Measurements from ENCODE around the gene ATP2A2.

Gene ATP2A2

DNA sequence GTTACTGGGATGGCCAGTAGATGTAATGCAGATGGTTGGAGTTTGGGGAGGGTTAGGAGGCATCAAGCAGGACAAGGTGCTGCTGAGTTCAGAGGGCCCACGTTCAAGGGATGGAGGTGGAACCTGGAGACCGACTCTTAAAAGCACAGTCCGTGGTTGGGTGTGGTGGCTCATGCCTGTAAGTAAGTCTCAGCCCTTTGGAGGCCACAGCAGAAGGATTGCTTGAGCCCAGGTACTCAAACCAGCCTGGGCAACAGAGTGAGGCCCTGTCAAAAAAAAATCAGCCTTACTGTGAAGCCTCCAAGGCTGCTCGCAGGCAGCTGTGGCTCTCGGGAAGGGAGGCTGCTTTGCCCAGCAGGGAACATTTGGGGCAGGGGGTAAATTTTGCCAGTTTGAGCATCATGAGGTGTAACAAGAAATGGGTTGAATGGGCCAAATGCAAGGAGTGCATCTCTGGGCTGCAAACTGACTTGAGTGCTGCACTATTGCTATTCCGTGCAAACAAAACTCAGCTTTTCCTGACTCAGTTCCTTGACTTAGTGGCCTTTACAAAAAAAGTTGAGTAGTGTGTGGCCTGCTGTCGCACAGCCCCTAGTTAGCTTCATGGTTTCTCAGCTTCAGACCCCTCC lies 67.5 kb downstream of the ATP2A2 start:
- no peak for DNase-seq (ENCODE audit: extremely low spot score)
- ChIA-PET POLR2A (interaction anchor here (0.6 kb wide), 1 partner anchor 636 kb away, joined by 6 read pairs; no protein-coding TSS in a partner anchor), CTCF (interaction anchor here (0.8 to 2.8 kb wide), 7 partner anchors 9 to 83 kb away, joined by 3 to 20 read pairs (median 7); no protein-coding TSS in a partner anchor)
- TF ChIP-seq, protein P1, sequence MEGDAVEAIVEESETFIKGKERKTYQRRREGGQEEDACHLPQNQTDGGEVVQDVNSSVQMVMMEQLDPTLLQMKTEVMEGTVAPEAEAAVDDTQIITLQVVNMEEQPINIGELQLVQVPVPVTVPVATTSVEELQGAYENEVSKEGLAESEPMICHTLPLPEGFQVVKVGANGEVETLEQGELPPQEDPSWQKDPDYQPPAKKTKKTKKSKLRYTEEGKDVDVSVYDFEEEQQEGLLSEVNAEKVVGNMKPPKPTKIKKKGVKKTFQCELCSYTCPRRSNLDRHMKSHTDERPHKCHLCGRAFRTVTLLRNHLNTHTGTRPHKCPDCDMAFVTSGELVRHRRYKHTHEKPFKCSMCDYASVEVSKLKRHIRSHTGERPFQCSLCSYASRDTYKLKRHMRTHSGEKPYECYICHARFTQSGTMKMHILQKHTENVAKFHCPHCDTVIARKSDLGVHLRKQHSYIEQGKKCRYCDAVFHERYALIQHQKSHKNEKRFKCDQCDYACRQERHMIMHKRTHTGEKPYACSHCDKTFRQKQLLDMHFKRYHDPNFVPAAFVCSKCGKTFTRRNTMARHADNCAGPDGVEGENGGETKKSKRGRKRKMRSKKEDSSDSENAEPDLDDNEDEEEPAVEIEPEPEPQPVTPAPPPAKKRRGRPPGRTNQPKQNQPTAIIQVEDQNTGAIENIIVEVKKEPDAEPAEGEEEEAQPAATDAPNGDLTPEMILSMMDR (IDR thresholded peaks at IDR 0.05; ENCODE audit: control extremely low read depth, extremely low read depth, low read depth, missing control alignments), result no peak

DNA sequence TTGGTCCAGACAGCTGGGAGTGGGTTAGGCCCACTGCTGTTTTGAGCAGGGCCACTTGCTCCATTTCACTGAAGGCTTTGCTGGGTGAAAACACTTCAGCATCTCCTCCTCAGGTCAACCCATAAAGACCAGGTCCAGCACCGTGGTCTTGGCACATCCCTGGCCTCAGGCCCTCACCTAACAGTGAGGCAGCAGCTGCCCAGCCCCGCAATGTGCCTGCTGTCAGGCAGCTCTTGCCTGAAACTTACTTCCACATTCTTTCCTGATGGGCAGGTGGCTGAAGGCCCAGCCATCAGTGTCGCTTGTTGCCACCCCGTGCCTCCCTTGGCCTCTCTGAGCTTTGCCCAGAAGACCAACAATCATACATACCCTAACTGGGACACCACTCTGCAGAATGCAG lies 68.0 kb downstream of the ATP2A2 start:
- CTCF ChIA-PET, result interaction anchor here (0.8 to 2.8 kb wide), 9 partner anchors 9 to 325 kb away, joined by 3 to 20 read pairs (median 5); no protein-coding TSS in a partner anchor
- no peak for DNase-seq (ENCODE audit: extremely low spot score)
- TF ChIP-seq, protein P1 (IDR thresholded peaks at IDR 0.05; ENCODE audit: control extremely low read depth, extremely low read depth, low read depth, missing control alignments), result no peak
- POLR2A ChIA-PET, result no interaction called here

DNA sequence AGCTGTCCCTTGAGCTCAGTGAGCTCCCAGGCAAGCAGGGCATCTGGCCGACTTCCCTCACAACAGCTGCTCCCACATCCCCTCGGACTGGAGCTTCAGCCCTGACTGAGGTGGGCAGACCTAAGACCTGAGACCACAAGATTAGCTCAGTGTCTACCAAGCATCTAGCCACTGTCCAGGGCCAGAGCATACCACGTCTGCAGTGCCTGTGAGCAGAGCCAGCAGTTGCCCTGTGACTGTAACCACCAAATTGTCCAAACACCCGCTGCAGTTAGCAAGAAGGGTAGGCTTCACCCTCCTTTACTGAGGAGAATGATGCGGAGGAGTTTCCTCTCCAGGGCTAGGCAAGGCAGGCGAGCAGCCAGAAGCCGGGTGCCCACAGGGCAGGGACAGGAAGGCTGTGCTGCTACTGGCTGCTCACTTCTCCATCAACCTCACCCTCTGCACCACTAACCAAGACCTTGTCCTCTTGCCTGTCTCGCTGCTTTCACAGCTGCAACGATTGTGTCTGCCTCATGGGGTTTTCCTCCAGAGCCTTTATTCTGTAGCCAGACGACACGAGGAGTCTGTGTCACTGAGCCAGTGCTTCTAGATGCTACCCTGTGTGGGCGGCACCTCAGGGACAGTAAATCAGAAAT lies 68.6 kb downstream of the ATP2A2 start:
- DNase-seq (ENCODE audit: extremely low spot score), result peak; percentile 41
- TF ChIP-seq, protein P1 (IDR thresholded peaks at IDR 0.05; ENCODE audit: control extremely low read depth, extremely low read depth, low read depth, missing control alignments), result no peak
- CTCF ChIA-PET, result interaction anchor here (0.8 to 5.0 kb wide), 11 partner anchors 9 to 325 kb away, joined by 3 to 22 read pairs (median 4); no protein-coding TSS in a partner anchor
- POLR2A ChIA-PET, result no interaction called here

DNA sequence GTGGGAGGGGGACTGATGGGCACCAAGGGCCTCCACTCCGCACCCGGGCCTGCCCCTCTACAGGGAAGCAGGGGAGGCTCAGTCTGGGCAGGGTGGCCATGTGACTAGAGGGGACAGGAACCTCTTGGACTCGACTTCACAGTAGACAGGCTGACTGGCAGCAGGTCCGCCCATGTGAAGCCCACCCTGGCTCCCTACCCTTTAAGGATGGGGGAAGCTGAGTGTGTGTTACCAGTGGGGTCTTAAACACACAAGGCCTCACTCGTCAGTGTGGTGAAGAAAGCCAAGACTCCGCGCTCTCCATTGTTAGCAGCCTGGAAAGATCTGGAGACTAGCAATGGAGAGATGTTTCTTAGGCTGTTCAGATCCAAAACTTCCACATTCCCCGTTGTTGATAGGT lies 70.1 kb downstream of the ATP2A2 start:
- ChIA-PET CTCF (interaction anchor here (1.0 to 5.0 kb wide), 5 partner anchors 12 to 537 kb away, joined by 3 to 22 read pairs (median 12); no protein-coding TSS in a partner anchor), POLR2A (no interaction called here)
- TF ChIP-seq, protein P1 (IDR thresholded peaks at IDR 0.05; ENCODE audit: control extremely low read depth, extremely low read depth, low read depth, missing control alignments), result no peak

DNA sequence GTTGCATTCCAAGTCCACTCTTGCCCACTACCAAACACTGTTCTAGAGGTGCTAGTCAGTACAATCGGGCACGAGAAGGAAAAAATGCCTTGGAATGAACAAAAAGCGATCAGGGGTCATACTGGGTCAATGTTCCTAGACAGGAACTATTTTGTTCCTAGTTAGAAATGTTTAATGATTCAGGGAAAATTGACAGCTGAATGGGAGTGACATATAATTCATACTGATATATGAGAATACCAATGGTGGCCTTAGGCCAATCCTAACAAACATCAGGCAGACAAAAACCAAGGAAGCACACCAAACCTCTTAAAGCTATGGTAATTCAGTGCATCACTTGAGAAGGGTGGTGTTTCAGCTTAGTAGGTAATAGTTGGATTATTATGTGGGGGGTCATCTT lies 71.4 kb downstream of the ATP2A2 start:
- ChIA-PET CTCF (interaction anchor here (1.0 to 5.0 kb wide), 8 partner anchors 10 to 97 kb away, joined by 3 to 22 read pairs (median 6); partner anchors contain the start of gene ARPC3), POLR2A (no interaction called here)
- no peak for DNase-seq (ENCODE audit: extremely low spot score)
- TF ChIP-seq, protein P1 (IDR thresholded peaks at IDR 0.05; ENCODE audit: control extremely low read depth, extremely low read depth, low read depth, missing control alignments), result no peak

More for the DNA sequence above, 70.1 kb downstream of the ATP2A2 start:
- no peak for DNase-seq (ENCODE audit: extremely low spot score)

DNA sequence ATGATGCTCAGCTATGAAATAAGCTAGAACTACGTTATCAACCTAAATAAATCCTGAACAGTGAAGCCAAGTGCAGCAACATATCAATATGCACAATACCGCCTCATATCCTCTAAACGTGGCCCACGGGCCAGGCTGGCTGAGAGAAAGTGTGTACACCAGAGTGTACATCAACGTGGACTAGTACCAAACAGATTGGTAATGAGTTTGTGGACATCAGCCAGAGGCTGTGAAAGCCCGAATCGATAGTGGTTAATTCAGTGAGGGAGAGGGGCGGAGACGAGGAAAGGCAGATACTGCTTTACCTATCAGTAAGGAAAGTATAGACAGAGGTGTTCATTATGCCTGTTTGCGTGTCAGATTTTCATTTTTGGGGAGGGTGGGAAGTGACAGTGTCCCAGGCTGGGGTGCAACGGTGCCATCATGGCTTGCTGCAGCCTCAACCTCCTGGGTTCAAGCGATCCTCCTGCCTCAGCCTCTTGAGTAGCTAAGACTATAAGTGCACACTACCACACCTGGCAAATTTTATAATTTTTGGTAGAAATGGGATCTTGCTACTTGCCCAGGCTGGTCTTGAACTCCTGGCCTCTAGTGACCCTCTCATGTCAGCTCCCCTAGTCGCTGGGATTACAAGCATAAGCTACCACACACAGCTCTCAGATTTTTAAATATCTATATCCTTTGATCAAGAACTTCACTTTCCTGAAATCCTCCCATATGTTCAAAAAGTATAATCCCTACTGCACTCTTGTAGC lies 72.3 kb downstream of the ATP2A2 start:
- TF ChIP-seq, protein P1 (IDR thresholded peaks at IDR 0.05; ENCODE audit: control extremely low read depth, extremely low read depth, low read depth, missing control alignments), result no peak
- ChIA-PET POLR2A (interaction anchor here (0.7 to 1.0 kb wide), 2 partner anchors 14 to 78 kb away, joined by 3 to 12 read pairs; no protein-coding TSS in a partner anchor), CTCF (interaction anchor here (0.8 to 5.0 kb wide), 13 partner anchors 11 to 97 kb away, joined by 3 to 22 read pairs (median 4); partner anchors contain the start of gene ARPC3)
- no peak for DNase-seq (ENCODE audit: extremely low spot score)
